CD8-positive, alpha-beta memory T cell (primary cell): ENCODE results near the gene SOS1. TPM values are rescaled to one million over a fixed set of nuclear protein-coding genes. Genes with fewer than 3 reads are reported as not detected.

Source experiments
- CTCF ChIA-PET: fragments of 350-600 bp; sonication (Branson Sonifier 250); formaldehyde crosslinking; loops from one replicate; lab custom pipeline; 2021; ENCODE audit warnings: antibody characterized with exemption; lab: Charles Lee
- POLR2A ChIA-PET: fragments of 350-600 bp; sonication (Branson Sonifier 250); formaldehyde crosslinking; loops from one replicate; lab custom pipeline; 2021; ENCODE audit warnings: antibody characterized with exemption; lab: Charles Lee
- DNase-seq, 5 donors: peaks; one replicate each; pipeline versions ENCODE4 v3.0.0 to v3.0.0-alpha.2; 2020 to 2022; ENCODE audit warnings: mixed read lengths in 1 of 5
- H3K27ac ChIP-seq: one replicate; pipeline ENCODE4 v1.7.0; 2013; ENCODE audit warnings: low read depth, mild to moderate bottlenecking, low read length, moderate library complexity
- H3K27me3 ChIP-seq: 2 replicates; pipeline ENCODE4 v1.7.0; 2013; ENCODE audit warnings: low read length, mild to moderate bottlenecking; ENCODE audit not compliant: insufficient read depth, poor library complexity, severe bottlenecking
- H3K36me3 ChIP-seq: 2 replicates; pipeline ENCODE4 v1.7.0; 2013; ENCODE audit warnings: mild to moderate bottlenecking, low read length, moderate library complexity; ENCODE audit not compliant: insufficient read depth
- H3K4me1 ChIP-seq: 2 replicates; pipeline ENCODE4 v1.7.0; 2013; ENCODE audit warnings: mild to moderate bottlenecking, low read length, moderate library complexity; ENCODE audit not compliant: insufficient read depth
- H3K4me3 ChIP-seq: 2 replicates; pipeline ENCODE4 v1.7.0; 2013; ENCODE audit warnings: mild to moderate bottlenecking, low read length
- H3K9me3 ChIP-seq: 2 replicates; pipeline ENCODE4 v1.7.0; 2013; ENCODE audit warnings: mild to moderate bottlenecking, low read length
- H3K27ac Mint-ChIP-seq, 8 donors: one replicate each; pipeline ENCODE4 v1.8.0; 2020 to 2021; ENCODE audit warnings: mixed read lengths in 8 of 8, mild to moderate bottlenecking in 6 of 8, inconsistent platforms in 3 of 8, moderate library complexity in 3 of 8
- H3K27me3 Mint-ChIP-seq, 2 donors: one replicate each; pipeline ENCODE4 v1.8.0; 2020 to 2021; ENCODE audit warnings: mixed read lengths in 2 of 2, mild to moderate bottlenecking in 1 of 2, moderate library complexity in 1 of 2
- H3K36me3 Mint-ChIP-seq, 3 donors: one replicate each; pipeline ENCODE4 v1.8.0; 2020 to 2021; ENCODE audit warnings: mixed read lengths in 3 of 3, inconsistent platforms in 1 of 3, mild to moderate bottlenecking in 1 of 3
- H3K4me1 Mint-ChIP-seq, 3 donors: one replicate each; pipeline ENCODE4 v1.8.0; 2020 to 2021; ENCODE audit warnings: mixed read lengths in 3 of 3, inconsistent platforms in 1 of 3, mild to moderate bottlenecking in 1 of 3
- H3K4me3 Mint-ChIP-seq, 7 donors: one replicate each; pipeline ENCODE4 v1.8.0; 2020 to 2021; ENCODE audit warnings: mixed read lengths in 7 of 7, mild to moderate bottlenecking in 6 of 7, moderate library complexity in 4 of 7, inconsistent platforms in 2 of 7
- H3K9me3 Mint-ChIP-seq, 5 donors: one replicate each; pipeline ENCODE4 v1.8.0; 2020 to 2022; ENCODE audit warnings: mixed read lengths in 5 of 5, mild to moderate bottlenecking in 3 of 5, moderate library complexity in 2 of 5, inconsistent platforms in 1 of 5
- polyA plus RNA-seq: library from polyadenylated mRNA; unstranded; fragments of 300-500 nt; fragmentation: Illumina TruSeq; gene quantifications from one replicate; pipeline ENCODE4 v1.2.3, GENCODE V29; 2021
- total RNA-seq, 2 experiments: library from RNA; stranded (reverse); gene quantifications; one replicate each; pipeline ENCODE4 v1.2.3, GENCODE V29; 2021

Gene SOS1
- total and polyA plus RNA-seq, 3 experiments from 2014 or later = 14.5 to 75.9 (median 72.6) TPM

- POLR2A ChIA-PET = interaction anchor here (0.7 kb wide), 1 partner anchor 14 kb away, joined by 4 read pairs; no protein-coding TSS in a partner anchor
- no peaks in the 10 kb centered on the region for H3K36me3 ChIP-seq
Measured at GRCh38 chr2:38934742-38935141, 186.1 kb downstream of the SOS1 start.

DNA sequence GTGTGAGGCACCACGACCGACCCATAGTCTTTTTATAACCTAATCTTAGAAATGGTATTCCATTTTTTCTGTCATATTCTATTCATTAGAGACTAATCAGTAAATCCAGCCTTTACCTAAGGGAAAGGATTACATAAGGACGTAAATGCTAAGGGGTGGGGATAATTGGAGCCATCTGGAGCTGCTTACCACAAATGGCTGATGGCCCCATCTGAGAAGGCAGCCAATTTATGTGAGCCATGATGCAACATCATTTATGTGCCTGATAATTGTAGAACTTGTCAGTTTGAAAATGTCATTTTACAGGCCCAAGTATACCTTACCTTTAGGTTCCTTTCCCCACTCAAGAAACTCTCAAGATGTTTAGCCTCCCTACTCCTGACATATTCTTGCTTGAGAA is 187.2 kb downstream of the SOS1 start:
- POLR2A ChIA-PET = no interaction called here
- CTCF ChIA-PET = no interaction called here
- Histone ChIP-seq H3K4me1 (no peaks in the 10 kb centered on the region), H3K27ac (no peak overlapping the region), H3K36me3 (no peaks in the 10 kb centered on the region), H3K9me3 (no peaks in the 10 kb centered on the region), H3K4me3 (no peak overlapping the region), H3K27me3 (no peaks in the 10 kb centered on the region)
- H3K9me3 Mint-ChIP-seq = no peaks in the 10 kb centered on the region
- no peak overlapping the region for H3K4me3 Mint-ChIP-seq
- no peaks in the 10 kb centered on the region for H3K36me3 Mint-ChIP-seq
- no peaks in the 10 kb centered on the region for H3K4me1 Mint-ChIP-seq
- H3K27ac Mint-ChIP-seq = no peak overlapping the region
- DNase-seq = no peak
- H3K27me3 Mint-ChIP-seq = peaks cover 4 to 6% of the 10 kb centered on the region in 2 donors

More at GRCh38 chr2:38934742-38935141, 186.1 kb downstream of the SOS1 start:
- H3K9me3 Mint-ChIP-seq = no peaks in the 10 kb centered on the region
- Histone ChIP-seq H3K27ac (no peak overlapping the region), H3K4me1 (no peaks in the 10 kb centered on the region), H3K9me3 (no peaks in the 10 kb centered on the region), H3K4me3 (no peak overlapping the region), H3K27me3 (no peaks in the 10 kb centered on the region)
- CTCF ChIA-PET = no interaction called here
- no peaks in the 10 kb centered on the region for H3K36me3 Mint-ChIP-seq
- no peak overlapping the region for H3K4me3 Mint-ChIP-seq
- no peaks in the 10 kb centered on the region for H3K4me1 Mint-ChIP-seq
- H3K27ac Mint-ChIP-seq = no peak overlapping the region
- H3K27me3 Mint-ChIP-seq = peaks cover 4 to 6% of the 10 kb centered on the region in 2 donors
- no peak for DNase-seq

GRCh38 chr2:38932586-38932985 is 188.3 kb downstream of the SOS1 start:
- DNase-seq = no peak
- Histone ChIP-seq H3K4me1 (no peaks in the 10 kb centered on the region), H3K27ac (no peak overlapping the region), H3K36me3 (no peaks in the 10 kb centered on the region), H3K27me3 (no peaks in the 10 kb centered on the region), H3K9me3 (no peaks in the 10 kb centered on the region), H3K4me3 (no peak overlapping the region)
- POLR2A ChIA-PET = no interaction called here
- CTCF ChIA-PET = interaction anchor here (1.0 to 2.7 kb wide), 2 partner anchors 11 to 14 kb away, joined by 3 to 8 read pairs; no protein-coding TSS in a partner anchor
- Mint-ChIP-seq H3K27me3 (peaks cover 3 to 4% of the 10 kb centered on the region in 2 donors), H3K4me3 (no peak overlapping the region), H3K4me1 (no peaks in the 10 kb centered on the region), H3K27ac (no peak overlapping the region), H3K9me3 (no peaks in the 10 kb centered on the region), H3K36me3 (no peaks in the 10 kb centered on the region)

Other genes starting within 250 kb of the SOS1 start
- 10 to 100 TPM; 20.1 to 21.3 TPM for gene DHX57, start 245.1 kb downstream of the SOS1 start, total RNA-seq
- gene DHX57, start 245.1 kb downstream of the SOS1 start, polyA plus RNA-seq = 7.1 TPM
- 10 to 100 TPM; 12.5 to 17.9 TPM for gene MORN2, start 245.1 kb downstream of the SOS1 start, total RNA-seq
- gene MORN2, start 245.1 kb downstream of the SOS1 start, polyA plus RNA-seq = 4.6 TPM
- under 1 TPM; 0.22 to 0.39 TPM for gene ARHGEF33, start 231.2 kb downstream of the SOS1 start, total RNA-seq
- not detected for gene ARHGEF33, start 231.2 kb downstream of the SOS1 start, polyA plus RNA-seq
- gene CDKL4, start 122.9 kb upstream of the SOS1 start, total RNA-seq = under 1 TPM; 0.13 to 0.31 TPM
- not detected for gene CDKL4, start 122.9 kb upstream of the SOS1 start, polyA plus RNA-seq